Measurements from ENCODE around the gene HERC2.
"Not testable (repeated sequence)": the region's sequence is repeated elsewhere in the genome, so short reads cannot be mapped to it uniquely, and the experiment has no call there.

The HERC2 gene

GRCh38 chr15:28128031-28128430, 193.9 kb downstream of the HERC2 start:
- DNase-seq = no peak

GRCh38 chr15:28127036-28127435, 194.9 kb downstream of the HERC2 start:
- no peak for DNase-seq

GRCh38 chr15:28125673-28126651, 196.0 kb downstream of the HERC2 start:
- peak; percentile 46 for DNase-seq

- no peak for DNase-seq
Observed at GRCh38 chr15:28124841-28125240, 197.1 kb downstream of the HERC2 start.

GRCh38 chr15:28123408-28124023, 198.5 kb downstream of the HERC2 start:
- DNase-seq = peak; percentile 65

- DNase-seq = no peak
Observed at GRCh38 chr15:28122038-28122949, 199.7 kb downstream of the HERC2 start.

GRCh38 chr15:28121577-28121976, 200.4 kb downstream of the HERC2 start:
- DNase-seq = not testable (repeated sequence)

- DNase-seq = no peak
Observed at GRCh38 chr15:28120359-28120640, 201.7 kb downstream of the HERC2 start.

GRCh38 chr15:28118531-28118930, 203.4 kb downstream of the HERC2 start:
- no peak for DNase-seq

- no peak for DNase-seq
Observed at GRCh38 chr15:28118083-28118482, 203.9 kb downstream of the HERC2 start.

GRCh38 chr15:28117432-28117990, 204.5 kb downstream of the HERC2 start:
- no peak for DNase-seq

- no peak for DNase-seq
Observed at GRCh38 chr15:28116521-28117431, 205.2 kb downstream of the HERC2 start.

- no peak for DNase-seq
Observed at GRCh38 chr15:28115871-28116270, 206.1 kb downstream of the HERC2 start.

- DNase-seq = no peak
Observed at GRCh38 chr15:28114721-28115622, 207.0 kb downstream of the HERC2 start.

- DNase-seq = no peak
Observed at GRCh38 chr15:28114114-28114455, 207.9 kb downstream of the HERC2 start.

- DNase-seq = no peak
Observed at GRCh38 chr15:28113394-28114113, 208.4 kb downstream of the HERC2 start.

- no peak for DNase-seq
Observed at GRCh38 chr15:28112962-28113361, 209.0 kb downstream of the HERC2 start.

- DNase-seq = no peak
Observed at GRCh38 chr15:28112101-28112760, 209.7 kb downstream of the HERC2 start.

GRCh38 chr15:28111543-28111942, 210.4 kb downstream of the HERC2 start:
- no peak for DNase-seq

- no peak for DNase-seq
Observed at GRCh38 chr15:28110481-28110881, 211.5 kb downstream of the HERC2 start.
